ENCODE results near the gene CUL2.
A peak's percentile ranks its signal among the peaks of the same experiment; 100 is the strongest.
"Not testable (repeated sequence)": the region's sequence is repeated elsewhere in the genome, so short reads cannot be mapped to it uniquely, and the experiment has no call there.

CUL2 gene

GRCh38 chr10:35079763-35080162 lies 10.4 kb downstream of the CUL2 start:
- DNase-seq (ENCODE audit: low spot score): peak; percentile 74

- DNase-seq (ENCODE audit: low spot score): no peak
Observed at GRCh38 chr10:35079265-35079664, 10.9 kb downstream of the CUL2 start.

- DNase-seq (ENCODE audit: low spot score): no peak
Observed at GRCh38 chr10:35075228-35075627, 14.9 kb downstream of the CUL2 start.

- no peak for DNase-seq (ENCODE audit: low spot score)
Observed at GRCh38 chr10:35074266-35074665, 15.9 kb downstream of the CUL2 start.

GRCh38 chr10:35070521-35070920 lies 19.6 kb downstream of the CUL2 start:
- DNase-seq (ENCODE audit: low spot score): no peak

- no peak for DNase-seq (ENCODE audit: low spot score)
Observed at GRCh38 chr10:35063837-35064454, 26.2 kb downstream of the CUL2 start.

GRCh38 chr10:35059481-35059880 lies 30.7 kb downstream of the CUL2 start:
- no peak for DNase-seq (ENCODE audit: low spot score)

GRCh38 chr10:35058686-35059085 lies 31.5 kb downstream of the CUL2 start:
- no peak for DNase-seq (ENCODE audit: low spot score)

- DNase-seq (ENCODE audit: low spot score): peak; percentile 89
Observed at GRCh38 chr10:35058134-35058533, 32.0 kb downstream of the CUL2 start.

GRCh38 chr10:35056686-35057085 lies 33.5 kb downstream of the CUL2 start:
- DNase-seq (ENCODE audit: low spot score): no peak

GRCh38 chr10:35056133-35056532 lies 34.0 kb downstream of the CUL2 start:
- no peak for DNase-seq (ENCODE audit: low spot score)

GRCh38 chr10:35050568-35050967 lies 39.6 kb downstream of the CUL2 start:
- no peak for DNase-seq (ENCODE audit: low spot score)

GRCh38 chr10:35046074-35046473 lies 44.1 kb downstream of the CUL2 start:
- no peak for DNase-seq (ENCODE audit: low spot score)

- not testable (repeated sequence) for DNase-seq (ENCODE audit: low spot score)
Observed at GRCh38 chr10:35045275-35045674, 44.9 kb downstream of the CUL2 start.

GRCh38 chr10:35043796-35044344 lies 46.3 kb downstream of the CUL2 start:
- DNase-seq (ENCODE audit: low spot score): no peak

- no peak for DNase-seq (ENCODE audit: low spot score)
Observed at GRCh38 chr10:35042783-35043182, 47.4 kb downstream of the CUL2 start.

- no peak for DNase-seq (ENCODE audit: low spot score)
Observed at GRCh38 chr10:35041502-35041879, 48.6 kb downstream of the CUL2 start.

- peak; percentile 56 for DNase-seq (ENCODE audit: low spot score)
Observed at GRCh38 chr10:35040760-35041501, 49.2 kb downstream of the CUL2 start.

GRCh38 chr10:35037104-35037503 lies 53.0 kb downstream of the CUL2 start:
- no peak for DNase-seq (ENCODE audit: low spot score)

GRCh38 chr10:35035606-35036005 lies 54.5 kb downstream of the CUL2 start:
- DNase-seq (ENCODE audit: low spot score): no peak

GRCh38 chr10:35027567-35027966 lies 62.6 kb downstream of the CUL2 start:
- peak; percentile 42 for DNase-seq (ENCODE audit: low spot score)

GRCh38 chr10:35025916-35026315 lies 64.2 kb downstream of the CUL2 start:
- DNase-seq (ENCODE audit: low spot score): peak; percentile 32

- DNase-seq (ENCODE audit: low spot score): no peak
Observed at GRCh38 chr10:35020481-35020880, 69.7 kb downstream of the CUL2 start.

Measured in AG08395 (cell line).